Stimulated activated CD4-positive, alpha-beta T cell treated with anti-CD3 and anti-CD28 coated beads, Interleukin-15, amount 100 ng/mL, for 1 hour (primary cell): ENCODE results near the gene NAMPT.
"Not testable (repeated sequence)": the region's sequence is repeated elsewhere in the genome, so short reads cannot be mapped to it uniquely, and the experiment has no call there.

Experiments
- DNase-seq, 2 donors: peaks; one replicate each; pipeline ENCODE4 v3.0.0-alpha.2; 2020; ENCODE audit warnings: low read depth in 1 of 2, low spot score in 1 of 2

Gene NAMPT

DNA sequence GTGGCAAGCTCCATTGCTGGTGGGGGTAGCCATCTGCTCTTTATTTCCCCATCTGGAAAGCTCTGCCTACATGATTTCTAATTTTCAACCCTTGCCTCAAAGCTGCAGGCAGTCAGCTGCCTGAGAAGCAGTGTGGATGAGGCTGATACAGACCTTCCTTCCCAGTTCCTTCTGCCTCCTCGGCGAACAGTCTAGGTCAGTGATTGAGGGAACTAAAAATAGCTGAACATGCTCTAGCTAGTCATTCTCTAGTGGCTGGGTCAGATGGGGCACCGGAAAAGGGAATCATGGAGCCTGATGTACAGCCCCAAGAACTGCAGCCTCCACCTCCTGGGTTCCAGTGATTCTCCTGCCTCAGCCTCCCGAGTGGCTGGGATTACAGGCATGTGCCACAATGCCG, 48.7 kb downstream of the NAMPT start:
- DNase-seq = no peak

- DNase-seq = no peak
Measured at GRCh38 chr7:106234425-106234824, 50.4 kb downstream of the NAMPT start.

DNA sequence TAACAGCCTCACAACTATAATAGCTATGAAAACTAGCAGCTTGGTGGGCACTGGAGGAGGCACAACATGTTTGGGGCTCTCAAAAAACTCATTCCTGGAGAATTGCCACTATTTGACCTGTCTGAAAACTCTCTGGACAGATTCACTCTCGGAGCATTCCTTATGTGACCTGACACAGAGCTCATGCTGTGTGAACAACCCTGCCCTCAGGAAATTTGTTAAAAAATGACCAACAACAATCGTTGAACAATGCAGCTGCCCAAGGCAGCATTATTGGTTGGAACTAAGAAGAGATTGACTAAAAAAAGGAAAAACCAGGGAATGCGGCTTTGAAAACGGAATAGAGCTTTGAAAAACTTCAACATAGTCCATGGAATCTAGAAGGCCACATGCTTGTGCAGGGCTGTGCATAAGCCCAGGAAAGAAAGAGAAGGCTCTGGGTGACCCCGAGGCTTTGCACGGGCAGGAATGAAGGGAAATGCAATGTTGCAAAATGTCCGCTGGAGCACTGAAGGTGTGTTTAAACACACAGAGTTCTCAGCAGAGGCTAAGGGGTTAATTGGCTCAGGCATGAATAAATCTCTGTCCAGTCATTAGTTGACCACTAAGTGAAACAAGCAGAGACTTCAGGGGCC, 52.8 kb downstream of the NAMPT start:
- DNase-seq = no peak

DNA sequence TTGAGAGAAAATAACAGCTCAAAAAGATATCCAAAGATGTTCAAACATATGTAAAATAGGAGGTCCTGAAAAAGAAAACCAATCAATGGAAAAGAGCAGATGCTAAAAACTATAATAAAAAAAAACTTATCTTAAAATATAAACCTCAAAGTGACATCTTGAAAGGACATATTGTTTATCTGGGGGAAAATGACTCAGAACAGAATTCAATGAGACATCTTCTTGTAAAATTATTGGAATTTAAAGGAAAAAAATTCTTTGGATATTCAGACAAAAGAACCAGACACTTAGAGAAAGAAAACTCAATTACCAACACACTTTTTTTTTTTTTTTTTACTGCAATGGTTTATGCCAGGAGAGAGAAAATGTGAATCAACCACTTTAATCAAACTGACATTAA, 58.9 kb downstream of the NAMPT start:
- no peak for DNase-seq

DNA sequence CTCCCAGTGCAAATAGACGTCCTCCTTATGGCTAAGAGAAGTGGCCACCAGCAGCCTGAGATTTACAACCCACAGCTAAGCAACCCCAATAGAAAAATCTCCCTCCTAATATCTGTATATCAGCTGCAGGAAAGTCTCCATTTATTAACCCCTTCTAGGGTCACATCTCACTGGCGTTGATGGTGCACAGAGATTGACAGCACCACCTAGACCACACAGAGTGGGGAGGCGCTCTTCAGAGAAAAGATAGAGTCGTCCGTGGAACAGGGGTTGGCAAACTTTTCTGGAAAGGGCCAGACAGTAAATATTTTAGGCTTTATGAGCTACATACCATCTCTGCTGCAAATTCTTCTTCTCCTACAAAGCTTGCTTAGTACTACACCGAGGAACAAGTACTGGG, 60.0 kb downstream of the NAMPT start:
- no peak for DNase-seq

DNA sequence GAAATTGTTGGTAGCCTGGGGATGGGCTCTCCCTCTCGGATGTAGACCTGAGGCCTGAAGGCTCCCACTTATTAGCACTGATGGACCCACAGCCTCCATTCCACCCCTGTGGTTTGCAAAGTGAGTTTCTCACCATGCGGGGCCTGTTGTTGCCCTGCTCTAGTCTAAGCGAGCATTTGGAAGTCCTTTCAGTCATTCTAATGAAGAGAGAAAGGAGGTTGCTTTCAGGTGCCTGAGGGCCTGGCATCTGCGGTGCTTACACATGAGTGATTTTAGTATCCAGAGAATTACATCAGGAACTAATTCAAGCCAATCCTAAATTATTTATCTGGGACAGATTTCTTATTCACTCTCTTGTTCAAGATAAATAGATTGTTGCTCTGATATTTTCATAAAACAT, 61.6 kb downstream of the NAMPT start:
- DNase-seq = no peak

DNA sequence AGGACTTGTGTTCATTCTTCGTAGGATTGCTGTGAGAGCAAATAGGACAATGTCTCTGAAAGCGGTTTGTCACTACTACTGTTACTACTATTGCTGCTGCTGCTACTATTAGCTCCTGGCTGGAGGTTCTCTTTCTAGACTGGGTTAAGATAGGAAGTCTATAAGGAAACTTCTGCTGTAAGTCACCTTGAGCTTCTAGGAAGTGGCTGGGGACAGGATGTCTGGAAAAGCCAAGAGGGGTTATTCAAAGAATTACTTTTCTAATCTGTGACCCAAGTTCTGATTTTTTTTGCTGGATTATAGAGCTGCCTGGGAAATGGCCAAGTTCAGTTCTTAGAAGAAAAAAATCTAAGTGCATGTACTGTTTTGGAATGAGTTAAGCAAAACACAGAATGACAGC, 62.2 kb downstream of the NAMPT start:
- no peak for DNase-seq

DNA sequence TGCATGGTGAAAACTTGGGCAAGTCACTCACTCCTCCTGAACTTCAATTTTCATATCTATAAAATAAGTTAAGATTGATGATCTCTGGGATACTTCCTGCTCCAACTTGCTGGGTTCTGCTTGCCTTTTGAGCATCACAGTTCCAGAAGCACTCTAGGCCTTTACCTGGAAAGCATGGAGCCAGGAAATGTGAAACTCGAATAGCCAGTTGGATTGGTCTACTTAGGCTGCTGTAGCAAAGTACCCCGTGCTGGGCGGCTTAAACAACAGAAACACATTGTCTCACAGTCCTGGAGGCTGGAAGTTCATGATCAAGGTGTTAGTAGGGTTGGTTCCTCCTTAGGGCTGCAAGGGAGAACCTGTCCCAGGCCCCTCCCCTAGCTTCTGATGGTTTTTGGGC, 64.5 kb downstream of the NAMPT start:
- no peak for DNase-seq

- DNase-seq = no peak
Measured at GRCh38 chr7:106219170-106219569, 65.6 kb downstream of the NAMPT start.

DNA sequence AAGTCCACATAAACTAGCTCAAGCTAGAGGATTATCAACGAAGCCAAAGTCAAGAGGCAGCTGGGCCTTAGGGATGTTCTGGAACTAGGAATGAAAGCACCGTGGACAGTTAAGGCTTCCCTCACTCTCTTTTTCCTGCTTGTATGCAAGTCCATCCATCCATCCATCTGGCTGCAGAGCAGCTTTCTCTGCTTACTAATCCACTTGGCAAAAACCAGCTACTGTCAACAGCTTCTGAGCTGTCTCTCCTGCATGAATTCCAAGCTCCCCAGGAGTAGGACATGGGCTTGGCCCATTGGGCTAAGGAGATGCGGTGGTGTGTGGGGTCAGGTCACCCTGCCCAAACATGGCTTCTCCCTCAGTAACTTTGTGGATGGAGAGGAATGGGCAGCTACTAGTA, 66.2 kb downstream of the NAMPT start:
- no peak for DNase-seq

GRCh38 chr7:106216923-106217542, 67.8 kb downstream of the NAMPT start:
- no peak for DNase-seq

GRCh38 chr7:106216517-106216922, 68.3 kb downstream of the NAMPT start:
- DNase-seq = no peak

GRCh38 chr7:106215868-106216516, 68.8 kb downstream of the NAMPT start:
- no peak for DNase-seq

- DNase-seq = not testable (repeated sequence)
Measured at GRCh38 chr7:106208944-106209343, 75.8 kb downstream of the NAMPT start.

DNA sequence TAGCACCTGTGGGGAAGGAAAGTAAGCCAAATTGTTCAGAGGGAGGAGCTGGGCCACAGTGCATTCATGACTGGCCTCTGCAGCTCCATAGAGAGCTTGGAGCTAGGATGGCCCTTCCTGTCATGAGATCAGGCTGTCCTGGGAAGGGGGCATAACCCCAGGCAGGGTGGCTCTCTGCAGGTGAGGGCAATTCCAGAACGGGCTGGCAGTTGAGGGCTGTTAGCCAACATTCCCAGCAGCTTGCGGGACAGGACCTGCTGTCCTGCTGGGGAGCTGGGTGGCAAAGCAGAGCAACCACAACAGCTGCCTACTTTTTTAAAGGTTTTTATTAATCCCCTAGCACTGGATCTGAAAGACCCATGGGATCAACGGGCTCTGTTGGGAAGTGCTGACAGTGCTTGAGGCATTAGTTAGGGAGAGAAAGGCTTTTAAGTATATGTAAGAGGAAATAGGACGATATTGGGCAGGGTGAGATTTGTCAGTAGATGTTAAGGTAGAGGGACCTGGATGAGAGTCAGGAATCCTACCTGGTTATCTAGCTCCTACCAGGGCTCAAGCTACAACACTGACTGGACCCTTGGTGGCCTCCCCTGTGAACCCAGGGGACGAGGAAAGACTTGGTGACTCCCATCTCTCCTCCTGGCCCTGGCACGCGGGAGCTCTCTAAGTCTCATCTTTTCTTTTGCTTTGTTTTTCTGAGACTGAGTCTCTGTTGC, 77.8 kb downstream of the NAMPT start:
- DNase-seq = no peak

- DNase-seq = no peak
Measured at GRCh38 chr7:106205621-106206222, 79.1 kb downstream of the NAMPT start.

DNA sequence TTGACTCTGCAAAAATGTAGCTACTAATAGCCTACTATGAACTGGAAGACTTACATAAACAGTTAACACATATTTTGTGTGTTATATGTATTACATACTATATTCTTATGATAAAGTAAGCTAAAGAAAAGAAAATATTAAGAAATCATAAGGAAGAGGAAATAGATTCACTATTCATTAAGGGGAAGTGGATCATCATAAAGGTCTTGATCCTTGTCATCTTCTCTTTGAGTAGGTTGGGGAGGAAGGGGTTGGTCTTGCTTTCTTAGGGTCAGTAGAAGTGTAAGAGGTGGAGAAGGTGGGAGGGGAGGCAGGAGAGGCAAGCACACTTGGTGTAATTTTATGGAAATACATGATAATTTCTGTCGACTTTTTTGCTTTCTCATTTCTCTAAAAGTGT, 81.3 kb downstream of the NAMPT start:
- no peak for DNase-seq

- no peak for DNase-seq
Measured at GRCh38 chr7:106201164-106201563, 83.6 kb downstream of the NAMPT start.

- DNase-seq = no peak
Measured at GRCh38 chr7:106199813-106200364, 84.9 kb downstream of the NAMPT start.

DNA sequence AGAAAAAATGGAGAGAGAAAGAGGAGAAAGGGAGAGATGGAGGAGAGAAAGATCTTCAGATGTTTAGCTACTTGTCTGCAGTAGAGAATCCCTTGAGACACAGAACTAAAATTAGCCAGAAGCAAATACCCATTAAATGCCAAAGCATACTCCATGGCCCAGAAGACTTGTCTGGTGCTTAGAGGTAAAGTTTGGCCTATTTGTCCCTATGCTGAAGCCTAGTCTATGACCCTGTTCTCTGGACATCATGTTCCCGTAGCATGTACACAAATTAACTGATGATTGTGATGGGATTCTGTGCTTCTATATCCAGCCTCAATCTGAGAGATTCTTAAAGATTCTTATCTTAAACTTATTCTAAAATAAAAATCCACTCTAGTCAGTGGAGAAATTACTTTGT, 85.8 kb downstream of the NAMPT start:
- no peak for DNase-seq
